ENCODE measurements around the gene PRM2. TPM values are rescaled to one million over a fixed set of nuclear protein-coding genes. Genes with fewer than 3 reads are reported as not detected.
"Not testable (repeated sequence)": the region's sequence is repeated elsewhere in the genome, so short reads cannot be mapped to it uniquely, and the experiment has no call there.

The PRM2 gene
- total RNA-seq, 2 experiments from 2014 or later: not detected

- H3K4me1 Mint-ChIP-seq (ENCODE audit: low read depth): peaks cover 44% of the 10 kb centered on the region
- CTCF ChIA-PET: interaction anchor here (1.6 kb wide), 1 partner anchor 48 kb away, joined by 5 read pairs; the partner anchor contains the start of gene SOCS1
Measured at GRCh38 chr16:11303405-11304138, 27.3 kb upstream of the PRM2 start.

GRCh38 chr16:11302977-11303376 lies 26.7 kb upstream of the PRM2 start:
- DNase-seq: no peak
- CTCF ChIA-PET: interaction anchor here (1.6 kb wide), 1 partner anchor 47 kb away, joined by 5 read pairs; the partner anchor contains the start of gene SOCS1
- Mint-ChIP-seq H3K27ac (no peak overlapping the region), H3K4me1 (ENCODE audit: low read depth) (peaks cover 44% of the 10 kb centered on the region), H3K27me3 (ENCODE audit: low read depth) (peaks cover 3% of the 10 kb centered on the region), H3K9me3 (ENCODE audit: insufficient read depth) (no peaks in the 10 kb centered on the region), H3K36me3 (ENCODE audit: low read depth) (no peaks in the 10 kb centered on the region), H3K4me3 (no peak overlapping the region)
- POLR2A ChIA-PET: no interaction called here
- no peak for ATAC-seq

More at GRCh38 chr16:11303405-11304138, 27.3 kb upstream of the PRM2 start:
- Mint-ChIP-seq H3K27ac (no peak overlapping the region), H3K36me3 (ENCODE audit: low read depth) (no peaks in the 10 kb centered on the region), H3K9me3 (ENCODE audit: insufficient read depth) (no peaks in the 10 kb centered on the region), H3K4me3 (no peak overlapping the region), H3K27me3 (ENCODE audit: low read depth) (peaks cover 3% of the 10 kb centered on the region)
- no peak for DNase-seq
- POLR2A ChIA-PET: no interaction called here
- no peak for ATAC-seq

DNA sequence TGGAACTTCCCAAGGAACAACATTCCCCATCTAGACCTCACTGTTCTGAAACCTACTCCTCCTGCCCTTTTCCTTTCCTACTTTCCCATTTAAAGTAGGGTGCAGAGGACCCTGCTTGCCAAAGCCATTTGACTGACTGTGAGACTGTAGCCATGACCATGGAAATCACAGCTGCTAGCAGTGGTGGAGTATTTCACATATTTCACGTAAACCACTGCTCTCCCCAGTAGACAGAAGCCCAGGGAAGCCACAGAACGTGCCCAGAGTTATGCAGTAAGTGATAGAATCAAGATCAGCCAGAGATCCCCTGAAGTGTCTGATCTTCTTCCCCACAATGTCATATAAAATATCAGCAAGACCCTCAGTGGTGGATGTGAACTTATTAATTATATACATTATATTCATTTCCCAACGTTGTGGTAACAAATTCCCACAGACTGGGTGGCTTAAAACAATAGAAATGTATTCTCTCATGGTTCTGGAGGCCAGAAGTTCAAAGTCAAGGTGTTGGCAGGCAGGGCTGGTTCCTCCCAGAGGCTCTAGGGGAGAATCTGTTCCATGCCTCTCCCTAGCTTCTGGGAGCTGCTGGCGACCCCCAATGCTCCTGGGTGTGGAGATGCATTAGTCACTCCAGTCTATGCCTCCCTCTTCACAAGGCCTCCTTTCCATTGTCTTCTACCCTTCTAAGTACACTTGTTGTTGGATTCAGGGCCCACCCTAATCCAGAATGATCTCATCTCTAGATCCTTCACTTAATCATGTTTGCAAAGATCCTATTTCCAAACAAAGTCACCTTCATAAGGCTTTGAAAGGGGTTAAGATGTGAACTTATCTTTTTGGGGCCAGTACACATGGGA lies 25.6 kb upstream of the PRM2 start:
- H3K4me1 Mint-ChIP-seq (ENCODE audit: low read depth): peaks cover 44% of the 10 kb centered on the region
- ATAC-seq: no peak
- H3K9me3 Mint-ChIP-seq (ENCODE audit: insufficient read depth): no peaks in the 10 kb centered on the region
- ChIA-PET CTCF (interaction anchor here (1.6 kb wide), 1 partner anchor 46 kb away, joined by 5 read pairs; the partner anchor contains the start of gene SOCS1), POLR2A (no interaction called here)
- H3K4me3 Mint-ChIP-seq: no peak overlapping the region
- no peak for DNase-seq
- no peaks in the 10 kb centered on the region for H3K36me3 Mint-ChIP-seq (ENCODE audit: low read depth)
- H3K27me3 Mint-ChIP-seq (ENCODE audit: low read depth): no peaks in the 10 kb centered on the region
- H3K27ac Mint-ChIP-seq: no peak overlapping the region

DNA sequence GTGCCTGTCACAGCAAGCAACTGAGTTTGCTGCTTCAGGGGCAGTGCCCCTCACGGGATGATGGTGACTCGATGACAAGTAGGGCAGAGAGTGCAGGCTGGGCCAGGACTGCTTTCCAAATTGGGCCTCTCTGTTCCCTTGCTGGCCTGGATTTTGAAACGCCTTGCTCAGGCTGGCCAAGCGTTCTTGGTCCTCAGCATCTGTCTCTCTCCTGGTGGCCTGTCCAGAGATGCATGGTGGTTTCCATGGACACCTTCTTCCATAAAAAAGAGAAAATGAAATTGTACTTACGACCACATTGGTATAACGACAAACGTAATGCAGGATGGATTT lies 24.2 kb upstream of the PRM2 start:
- H3K4me1 Mint-ChIP-seq (ENCODE audit: low read depth): peaks cover 47% of the 10 kb centered on the region

DNA sequence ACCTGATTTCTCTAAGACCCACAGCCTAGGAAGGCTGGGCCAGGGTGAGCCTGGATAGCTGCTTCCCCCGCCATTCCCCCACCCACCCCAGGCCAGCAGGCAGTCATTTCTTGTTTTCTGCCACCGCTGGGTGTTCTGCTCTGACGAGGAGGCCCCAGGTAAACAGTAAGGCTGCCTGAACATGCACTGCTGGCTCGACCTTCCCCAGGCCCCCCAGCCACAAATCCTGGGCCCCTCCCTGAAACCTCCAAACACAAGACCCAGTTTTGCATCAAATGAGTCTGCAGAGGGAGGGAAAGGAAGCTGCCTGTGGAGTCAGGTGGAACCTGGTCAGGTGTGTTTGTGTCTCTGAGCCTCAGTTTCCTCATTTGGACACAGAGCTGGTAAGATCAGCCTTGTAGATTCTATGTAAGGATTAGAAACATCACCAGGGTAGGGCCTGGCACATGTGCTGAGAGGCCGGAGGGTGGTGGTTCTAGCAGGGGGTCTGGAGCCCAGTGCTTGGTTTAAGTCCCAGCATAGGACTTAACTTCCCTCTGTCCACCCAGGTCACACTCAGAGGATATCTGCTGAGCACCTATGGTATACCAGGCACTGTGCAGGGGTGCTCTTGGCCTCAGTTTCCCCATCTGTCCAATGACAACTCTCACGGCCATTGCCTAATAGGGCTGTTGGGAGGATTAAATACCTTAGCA lies 23.7 kb upstream of the PRM2 start:
- DNase-seq (no peak), ATAC-seq (no peak)
- Mint-ChIP-seq H3K9me3 (ENCODE audit: insufficient read depth) (no peaks in the 10 kb centered on the region), H3K4me3 (no peak overlapping the region), H3K27ac (no peak overlapping the region), H3K27me3 (ENCODE audit: low read depth) (no peaks in the 10 kb centered on the region), H3K36me3 (ENCODE audit: low read depth) (no peaks in the 10 kb centered on the region), H3K4me1 (ENCODE audit: low read depth) (peaks cover 52% of the 10 kb centered on the region)
- ChIA-PET POLR2A (no interaction called here), CTCF (no interaction called here)

More for the DNA sequence above, 24.2 kb upstream of the PRM2 start:
- Mint-ChIP-seq H3K36me3 (ENCODE audit: low read depth) (no peaks in the 10 kb centered on the region), H3K9me3 (ENCODE audit: insufficient read depth) (no peaks in the 10 kb centered on the region), H3K27ac (no peak overlapping the region), H3K27me3 (ENCODE audit: low read depth) (no peaks in the 10 kb centered on the region), H3K4me3 (no peak overlapping the region)
- no peak for ATAC-seq
- no peak for DNase-seq
- CTCF ChIA-PET: no interaction called here
- POLR2A ChIA-PET: no interaction called here

- H3K27me3 Mint-ChIP-seq (ENCODE audit: low read depth); H3K4me3 Mint-ChIP-seq; DNase-seq; H3K9me3 Mint-ChIP-seq (ENCODE audit: insufficient read depth); ATAC-seq; H3K36me3 Mint-ChIP-seq (ENCODE audit: low read depth): not testable (repeated sequence)
- Mint-ChIP-seq H3K27ac (peak overlapping the region; percentile 17), H3K4me1 (ENCODE audit: low read depth) (peaks cover 56% of the 10 kb centered on the region)
- ChIA-PET CTCF (interaction anchor here (0.9 to 2.8 kb wide), 5 partner anchors 43 to 334 kb away, joined by 3 to 22 read pairs (median 11); partner anchors contain the start of gene SOCS1), POLR2A (interaction anchor here (2.8 kb wide), 1 partner anchor 43 kb away, joined by 22 read pairs; the partner anchor contains the start of gene SOCS1)
Measured at GRCh38 chr16:11298950-11299547, 22.8 kb upstream of the PRM2 start.

DNA sequence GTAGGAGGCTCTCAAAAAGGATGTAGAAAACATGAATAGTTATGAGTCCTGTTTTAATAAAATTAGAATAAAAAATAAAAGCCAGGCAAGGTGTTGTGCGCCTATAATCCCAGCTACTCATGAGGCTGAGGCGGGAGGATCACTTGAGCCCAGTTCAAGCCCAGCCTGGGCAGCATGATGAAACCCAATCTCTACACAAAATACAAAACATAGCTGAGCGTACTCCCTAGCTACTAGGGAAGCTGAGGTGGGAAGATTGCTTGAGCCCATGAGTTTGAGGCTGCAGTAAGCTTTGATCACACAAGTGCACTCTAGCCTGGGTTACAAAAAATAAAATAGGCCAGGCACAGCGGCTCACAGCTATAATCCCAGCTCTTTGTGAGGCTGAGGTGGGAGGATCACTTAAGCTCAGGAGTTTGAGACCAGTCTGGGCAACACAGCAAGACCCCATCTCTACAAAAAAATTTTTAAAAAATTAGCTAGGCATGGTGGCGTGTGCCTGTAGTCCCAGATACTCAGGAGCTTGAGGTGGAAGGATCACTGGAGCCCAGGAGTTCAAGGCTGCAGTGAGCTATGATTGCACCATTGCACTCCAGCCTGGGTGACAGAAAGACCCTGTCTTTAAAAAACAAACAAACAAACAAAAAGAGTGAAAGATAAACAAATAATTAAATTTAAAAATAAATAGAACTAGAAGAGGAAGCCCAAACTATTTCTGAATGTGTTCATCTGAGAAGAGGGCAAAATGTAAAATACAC lies 22.0 kb upstream of the PRM2 start:
- Mint-ChIP-seq H3K4me3 (peak overlapping the region; percentile 60), H3K27ac (peak overlapping the region; percentile 78), H3K9me3 (ENCODE audit: insufficient read depth) (no peaks in the 10 kb centered on the region), H3K4me1 (ENCODE audit: low read depth) (peaks cover 62% of the 10 kb centered on the region), H3K27me3 (ENCODE audit: low read depth) (peaks cover 3% of the 10 kb centered on the region), H3K36me3 (ENCODE audit: low read depth) (no peaks in the 10 kb centered on the region)
- peak; percentile 3 for ATAC-seq
- CTCF ChIA-PET: interaction anchor here (0.7 to 2.8 kb wide), 18 partner anchors 9 to 335 kb away, joined by 3 to 22 read pairs (median 4); partner anchors contain the start of gene SOCS1
- no peak for DNase-seq
- POLR2A ChIA-PET: interaction anchor here (1.1 to 2.8 kb wide), 4 partner anchors 13 to 42 kb away, joined by 3 to 22 read pairs (median 10); partner anchors contain the start of gene SOCS1

GRCh38 chr16:11297492-11298142 lies 21.3 kb upstream of the PRM2 start:
- ChIA-PET POLR2A (interaction anchor here (1.1 to 2.8 kb wide), 5 partner anchors 14 to 51 kb away, joined by 3 to 22 read pairs (median 7); partner anchors contain the start of gene SOCS1), CTCF (interaction anchor here (0.7 to 2.8 kb wide), 19 partner anchors 11 to 334 kb away, joined by 3 to 22 read pairs (median 3); partner anchors contain the start of gene SOCS1)
- DNase-seq (peak; percentile 86), ATAC-seq (peak; percentile 89)
- Mint-ChIP-seq H3K36me3 (ENCODE audit: low read depth) (no peaks in the 10 kb centered on the region), H3K27me3 (ENCODE audit: low read depth) (peaks cover 3% of the 10 kb centered on the region), H3K27ac (peak overlapping the region; percentile 78), H3K4me1 (ENCODE audit: low read depth) (peaks cover 64% of the 10 kb centered on the region), H3K4me3 (peak overlapping the region; percentile 60), H3K9me3 (ENCODE audit: insufficient read depth) (no peaks in the 10 kb centered on the region)

DNA sequence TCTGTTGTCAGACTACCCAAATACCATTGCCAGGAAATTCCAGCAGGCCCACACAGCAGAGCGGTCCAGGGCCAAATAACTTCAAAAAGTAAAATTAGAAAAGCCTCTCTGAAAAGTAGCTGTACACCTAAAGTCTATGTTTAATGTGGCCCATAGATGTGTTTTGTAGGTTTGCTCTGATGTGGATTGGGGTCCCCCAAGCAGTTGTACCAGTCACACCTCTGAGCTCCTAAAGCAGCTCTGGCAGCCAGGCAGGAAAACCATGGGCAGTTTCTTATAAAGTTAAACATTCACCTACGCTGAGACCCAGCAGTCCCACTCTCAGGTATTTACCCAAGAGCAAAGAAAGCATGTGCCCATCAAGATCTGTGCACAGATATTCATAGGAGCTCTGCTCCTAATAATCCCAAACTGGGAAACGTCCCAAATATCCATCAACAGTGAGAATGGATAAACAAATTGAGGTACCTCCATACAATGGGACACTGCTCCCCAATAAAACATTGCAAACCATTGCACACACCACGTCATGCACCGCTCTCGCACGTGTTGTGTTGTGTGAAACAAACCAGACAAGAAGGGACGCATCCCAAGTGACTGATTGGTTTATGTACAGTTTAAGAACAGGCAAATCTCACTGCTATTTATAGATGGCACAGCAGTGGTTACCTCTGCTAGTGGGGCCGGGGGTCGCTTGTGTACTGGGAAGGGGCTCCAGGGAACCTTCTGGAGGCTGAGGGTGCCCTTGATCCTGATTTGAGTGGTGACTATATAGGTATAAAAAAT lies 20.6 kb upstream of the PRM2 start:
- DNase-seq (peak; percentile 32), ATAC-seq (peak; percentile 23)
- no peaks in the 10 kb centered on the region for H3K36me3 Mint-ChIP-seq (ENCODE audit: low read depth)
- H3K4me1 Mint-ChIP-seq (ENCODE audit: low read depth): peaks cover 64% of the 10 kb centered on the region
- CTCF ChIA-PET: interaction anchor here (0.7 to 2.8 kb wide), 19 partner anchors 10 to 333 kb away, joined by 3 to 22 read pairs (median 3); partner anchors contain the start of gene SOCS1
- peak overlapping the region; percentile 60 for H3K4me3 Mint-ChIP-seq
- no peaks in the 10 kb centered on the region for H3K9me3 Mint-ChIP-seq (ENCODE audit: insufficient read depth)
- POLR2A ChIA-PET: interaction anchor here (1.1 to 2.8 kb wide), 5 partner anchors 15 to 52 kb away, joined by 3 to 22 read pairs (median 7); partner anchors contain the start of gene SOCS1
- peak overlapping the region; percentile 78 for H3K27ac Mint-ChIP-seq
- H3K27me3 Mint-ChIP-seq (ENCODE audit: low read depth): peaks cover 3% of the 10 kb centered on the region

Data from activated CD8-positive, alpha-beta T cell treated with anti-CD3 and anti-CD28 coated beads, Interleukin-2, amount 10 ng/mL, durations not matched to agents 7 days and 5 days (primary cell).